Sigmoid colon (tissue), 7 donors: ENCODE measurements around the gene CSDE1. TPM values are rescaled to one million over a fixed set of nuclear protein-coding genes. Genes with fewer than 3 reads are reported as not detected.

Source experiments
- DNase-seq: peaks from one replicate; pipeline ENCODE4 v3.0.0-alpha.2; 2019
- H3K27ac ChIP-seq, 4 donors: fragments of 200-600 bp; sonication (generic); one replicate each; pipeline ENCODE4 v1.5.1; 2016 to 2019; ENCODE audit warnings: mild to moderate bottlenecking in 1 of 4
- H3K27me3 ChIP-seq, 3 donors: fragments of 200-600 bp; sonication (generic); one replicate each; pipeline ENCODE4 v1.5.1; 2019; ENCODE audit warnings: mild to moderate bottlenecking in 1 of 3
- H3K36me3 ChIP-seq, 4 donors: fragments of 200-600 bp; sonication (generic); one replicate each; pipeline ENCODE4 v1.5.1; 2016 to 2019
- H3K4me1 ChIP-seq, 4 donors: fragments of 200-600 bp; sonication (generic); one replicate each; pipeline ENCODE4 v1.5.1; 2017 to 2019
- H3K4me3 ChIP-seq, 4 donors: fragments of 200-600 bp; sonication (generic); one replicate each; pipeline ENCODE4 v1.5.1; 2017 to 2019; ENCODE audit warnings: mild to moderate bottlenecking in 2 of 4, moderate library complexity in 1 of 4
- H3K9me3 ChIP-seq, 4 donors: fragments of 200-600 bp in 3 of 4; sonication (generic) in 3 of 4; one replicate each; pipeline versions ENCODE4 v1.5.1 to v1.6.1; 2013 to 2019
- EP300 ChIP-seq, 4 donors: sonication (generic); formaldehyde crosslinking; IDR thresholded peaks; one replicate each; pipeline ENCODE4 v1.6.1; 2017; ENCODE audit warnings: antibody characterized with exemption in 4 of 4
- POLR2A ChIP-seq, 2 donors: fragments of 450-650 bp; IDR thresholded peaks; one replicate each; pipeline ENCODE4 v1.6.1; 2016; ENCODE audit warnings: antibody characterized with exemption in 2 of 2, mild to moderate bottlenecking in 2 of 2, moderate library complexity in 2 of 2
- POLR2AphosphoS5 ChIP-seq, 4 donors: sonication (generic); formaldehyde crosslinking; IDR thresholded peaks; one replicate each; pipeline ENCODE4 v1.6.1; 2017; ENCODE audit warnings: antibody characterized with exemption in 4 of 4
- WGBS, 2 donors: extraction: QIAGEN DNeasy Blood & Tissue Kit; methylation state at CpG; one replicate each; pipeline ENCODE4 v1.1.7; 2013; 5-methylcytosine and 5-hydroxymethylcytosine counted together
- intact Hi-C: fragments of 100-400 bp; cut with DNase I; formaldehyde crosslinking; loops from one replicate; pipeline ENCODE4 v1.15.1; 2023
- polyA plus RNA-seq, 3 donors: library from polyadenylated mRNA; stranded (reverse); fragments of 200-250 nt; gene quantifications; one replicate each; pipeline ENCODE4 v1.2.3, GENCODE V29; 2013
- total RNA-seq, 4 donors: library from RNA; depleted of rRNA; stranded (reverse); fragments of >200 nt; gene quantifications; one replicate each; pipeline ENCODE4 v1.1.0, GENCODE V29; 2016
- TF ChIP-seq, protein P1 (sequence below), 4 experiments: fragments of 450-650 bp in 3 of 4; fragments of 200-600 bp in 1 of 4; IDR thresholded peaks; one replicate each; pipeline ENCODE4 v1.5.1; 2016 to 2019; ENCODE audit warnings: antibody characterized with exemption in 4 of 4, mild to moderate bottlenecking in 3 of 4, moderate library complexity in 2 of 4
- donor health status: healthy with polysubstance abuse.
- donor health status: Bipolar disorder and iron deficiency.
- donor health status: healthy.

Gene CSDE1
- total and polyA plus RNA-seq, 7 donors, result 167 to 2,762 (median 1,738) TPM

DNA sequence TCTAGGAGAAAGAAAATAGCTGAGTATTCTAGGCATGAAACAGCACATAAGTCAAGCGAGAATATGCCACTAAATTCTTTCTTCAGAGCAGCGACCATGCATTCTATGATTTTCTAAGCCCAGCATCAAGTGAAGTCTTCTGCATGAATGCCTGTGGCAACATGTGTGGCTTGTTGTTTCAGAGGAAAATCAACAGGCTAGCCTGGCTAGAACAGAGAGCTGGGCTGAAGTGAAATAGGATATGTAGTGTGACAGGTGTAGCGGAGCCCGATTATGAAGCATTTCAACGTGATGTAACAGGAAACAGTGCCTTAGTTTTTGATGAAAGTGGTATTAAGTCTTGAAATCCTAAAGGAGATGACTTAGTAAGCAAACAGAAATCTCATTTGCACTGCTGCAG, 7.0 kb downstream of the CSDE1 start:
- WGBS, 2 donors, result 67 to 68% methylated on average over 5 of the region's 5 CpGs
- Histone ChIP-seq H3K27ac (no peak overlapping the region), H3K4me1 (peaks cover 0 to 93% (median 74%) of the 10 kb centered on the region in 4 donors), H3K9me3 (no peaks in the 10 kb centered on the region), H3K36me3 (peaks cover 0 to 37% (median 0%) of the 10 kb centered on the region in 4 donors), H3K27me3 (no peaks in the 10 kb centered on the region), H3K4me3 (no peak overlapping the region)
- intact Hi-C loops, result loop anchor here (10.0 kb wide), 1 partner anchor 304 kb away; no protein-coding TSS in a partner anchor
- TF ChIP-seq EP300 (IDR thresholded peaks at IDR 0.05) (no peak), POLR2AphosphoS5 (IDR thresholded peaks at IDR 0.05) (no peak), POLR2A (IDR thresholded peaks at IDR 0.05) (no peak)
- TF ChIP-seq, protein P1, sequence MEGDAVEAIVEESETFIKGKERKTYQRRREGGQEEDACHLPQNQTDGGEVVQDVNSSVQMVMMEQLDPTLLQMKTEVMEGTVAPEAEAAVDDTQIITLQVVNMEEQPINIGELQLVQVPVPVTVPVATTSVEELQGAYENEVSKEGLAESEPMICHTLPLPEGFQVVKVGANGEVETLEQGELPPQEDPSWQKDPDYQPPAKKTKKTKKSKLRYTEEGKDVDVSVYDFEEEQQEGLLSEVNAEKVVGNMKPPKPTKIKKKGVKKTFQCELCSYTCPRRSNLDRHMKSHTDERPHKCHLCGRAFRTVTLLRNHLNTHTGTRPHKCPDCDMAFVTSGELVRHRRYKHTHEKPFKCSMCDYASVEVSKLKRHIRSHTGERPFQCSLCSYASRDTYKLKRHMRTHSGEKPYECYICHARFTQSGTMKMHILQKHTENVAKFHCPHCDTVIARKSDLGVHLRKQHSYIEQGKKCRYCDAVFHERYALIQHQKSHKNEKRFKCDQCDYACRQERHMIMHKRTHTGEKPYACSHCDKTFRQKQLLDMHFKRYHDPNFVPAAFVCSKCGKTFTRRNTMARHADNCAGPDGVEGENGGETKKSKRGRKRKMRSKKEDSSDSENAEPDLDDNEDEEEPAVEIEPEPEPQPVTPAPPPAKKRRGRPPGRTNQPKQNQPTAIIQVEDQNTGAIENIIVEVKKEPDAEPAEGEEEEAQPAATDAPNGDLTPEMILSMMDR (IDR thresholded peaks at IDR 0.05), result no peak
- DNase-seq, result no peak

DNA sequence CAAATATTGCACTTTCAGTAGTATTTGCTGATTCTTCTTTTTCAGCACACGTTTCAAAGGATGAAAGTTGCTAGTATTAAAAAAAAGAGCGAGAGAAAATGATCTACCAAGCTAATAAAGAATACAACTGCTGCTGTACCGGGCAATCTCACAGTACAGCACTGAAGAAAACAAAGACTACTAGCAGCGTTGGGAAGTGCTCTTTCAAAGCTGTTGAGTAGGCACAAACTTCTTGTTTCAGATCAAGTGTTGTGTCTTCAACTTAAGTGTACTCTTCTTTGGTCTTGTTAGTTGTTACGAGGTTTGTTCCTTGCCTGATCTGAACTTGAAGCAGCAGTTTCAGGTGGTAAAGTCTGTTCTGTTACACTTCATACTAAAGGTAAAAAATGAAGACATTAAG, 7.9 kb downstream of the CSDE1 start:
- Histone ChIP-seq H3K27me3 (no peaks in the 10 kb centered on the region), H3K4me3 (no peak overlapping the region), H3K36me3 (peaks cover 0 to 44% (median 0%) of the 10 kb centered on the region in 4 donors), H3K4me1 (peaks cover 0 to 93% (median 70%) of the 10 kb centered on the region in 4 donors), H3K27ac (no peak overlapping the region), H3K9me3 (no peaks in the 10 kb centered on the region)
- no peak for DNase-seq
- intact Hi-C loops, result loop anchor here (10.0 kb wide), 1 partner anchor 305 kb away; no protein-coding TSS in a partner anchor
- TF ChIP-seq POLR2A (IDR thresholded peaks at IDR 0.05), result no peak
- TF ChIP-seq EP300 (IDR thresholded peaks at IDR 0.05), result no peak
- no peak for TF ChIP-seq POLR2AphosphoS5 (IDR thresholded peaks at IDR 0.05)
- TF ChIP-seq, protein P1 (IDR thresholded peaks at IDR 0.05), result no peak
- 75 to 79% methylated on average over 5 of the region's 5 CpGs for WGBS, 2 donors

DNA sequence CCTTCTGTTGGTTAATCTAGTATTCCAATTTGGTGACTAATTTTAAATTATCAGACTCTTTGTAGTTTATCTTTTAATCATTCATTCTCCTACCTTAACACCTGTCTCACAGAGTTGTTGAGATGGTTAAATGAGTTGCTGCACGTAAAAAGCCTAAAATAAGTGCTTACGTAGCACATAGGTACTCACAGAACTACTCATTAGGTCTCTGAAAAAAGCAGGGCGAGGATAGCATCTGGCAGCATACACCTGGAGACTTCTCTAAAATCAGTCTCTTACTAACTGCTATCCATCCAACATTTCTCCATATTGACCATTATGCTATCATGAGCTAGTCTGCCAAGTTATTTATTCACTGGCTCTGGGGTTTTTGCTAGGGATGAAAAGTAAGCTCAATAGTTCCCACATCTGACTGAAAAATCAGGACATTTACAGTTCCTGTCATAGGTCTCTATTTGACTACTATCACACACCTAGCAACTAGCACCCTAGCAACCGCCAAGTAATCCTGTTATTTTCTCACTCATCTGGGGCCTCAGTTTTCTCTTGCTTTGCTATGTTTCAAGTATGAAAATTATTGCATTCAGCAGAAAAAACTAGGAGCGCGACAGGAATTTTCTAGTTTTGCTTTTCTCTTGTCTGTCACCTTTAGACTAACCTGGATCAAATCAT, 11.2 kb downstream of the CSDE1 start:
- no peak for DNase-seq
- WGBS, 2 donors, result 77 to 84% methylated on average over 6 of the region's 6 CpGs
- Histone ChIP-seq H3K9me3 (no peaks in the 10 kb centered on the region), H3K27ac (no peak overlapping the region), H3K36me3 (peaks cover 0 to 52% (median 0%) of the 10 kb centered on the region in 4 donors), H3K27me3 (no peaks in the 10 kb centered on the region), H3K4me1 (peaks cover 0 to 78% (median 38%) of the 10 kb centered on the region in 4 donors), H3K4me3 (no peak overlapping the region)
- intact Hi-C loops, result no loop called here
- TF ChIP-seq POLR2AphosphoS5 (IDR thresholded peaks at IDR 0.05), result no peak
- TF ChIP-seq EP300 (IDR thresholded peaks at IDR 0.05), result no peak
- TF ChIP-seq, protein P1 (IDR thresholded peaks at IDR 0.05), result no peak
- no peak for TF ChIP-seq POLR2A (IDR thresholded peaks at IDR 0.05)

DNA sequence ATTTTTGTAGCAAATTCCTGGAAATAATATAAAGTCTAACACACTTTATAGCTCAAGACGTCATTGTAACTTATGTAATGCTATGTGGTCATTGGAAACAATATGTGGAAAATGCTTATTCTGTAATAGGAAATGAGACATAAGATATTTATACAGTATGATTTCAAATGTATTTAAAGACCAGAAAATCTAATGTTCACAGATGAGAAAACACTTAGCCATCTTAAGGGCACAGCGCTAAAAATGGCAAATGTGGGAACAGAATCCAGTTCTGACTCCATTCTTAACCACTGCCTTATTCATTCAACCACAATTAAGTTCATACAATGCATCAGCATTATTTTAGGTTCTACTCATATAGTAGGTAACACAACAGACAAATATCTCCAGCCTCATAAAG, 12.5 kb downstream of the CSDE1 start:
- Histone ChIP-seq H3K27me3 (no peaks in the 10 kb centered on the region), H3K4me1 (peaks cover 0 to 65% (median 25%) of the 10 kb centered on the region in 4 donors), H3K4me3 (no peak overlapping the region), H3K9me3 (no peaks in the 10 kb centered on the region), H3K27ac (no peak overlapping the region), H3K36me3 (peaks cover 0 to 57% (median 0%) of the 10 kb centered on the region in 4 donors)
- intact Hi-C loops, result no loop called here
- TF ChIP-seq EP300 (IDR thresholded peaks at IDR 0.05) (no peak), POLR2AphosphoS5 (IDR thresholded peaks at IDR 0.05) (no peak), POLR2A (IDR thresholded peaks at IDR 0.05) (no peak)
- TF ChIP-seq, protein P1 (IDR thresholded peaks at IDR 0.05), result no peak
- WGBS, 2 donors, result 78 to 82% methylated on average over 2 of the region's 2 CpGs
- no peak for DNase-seq
